Parathyroid adenoma (tissue), 2 donors: ENCODE measurements around the gene PTH.

Experiments
- H2AFZ ChIP-seq: fragments of 300-600 bp; sonication (generic); one replicate; pipeline ENCODE4 v1.7.0; 2017; ENCODE audit warnings: antibody characterized with exemption, mild to moderate bottlenecking
- H3K27ac ChIP-seq: fragments of 300-600 bp; sonication (generic); one replicate; pipeline ENCODE4 v1.7.0; 2017
- H3K27me3 ChIP-seq: fragments of 300-600 bp; sonication (generic); one replicate; pipeline ENCODE4 v1.7.0; 2017; ENCODE audit warnings: low read length; ENCODE audit not compliant: control insufficient read depth, insufficient read depth
- H3K36me3 ChIP-seq: fragments of 300-600 bp; sonication (generic); one replicate; pipeline ENCODE4 v1.7.0; 2017; ENCODE audit warnings: low read length; ENCODE audit not compliant: control insufficient read depth, insufficient read depth
- H3K4me1 ChIP-seq: fragments of 300-600 bp; sonication (generic); one replicate; pipeline ENCODE4 v1.7.0; 2017; ENCODE audit warnings: control low read depth
- H3K4me2 ChIP-seq: fragments of 300-600 bp; sonication (generic); one replicate; pipeline ENCODE4 v1.7.0; 2017; ENCODE audit warnings: low read length
- H3K4me3 ChIP-seq: fragments of 300-600 bp; sonication (generic); one replicate; pipeline ENCODE4 v1.7.0; 2017; ENCODE audit warnings: low read depth, low read length
- H3K79me2 ChIP-seq: fragments of 300-600 bp; sonication (generic); one replicate; pipeline ENCODE4 v1.7.0; 2017; ENCODE audit warnings: control low read depth
- H3K9ac ChIP-seq: fragments of 300-600 bp; sonication (generic); one replicate; pipeline ENCODE4 v1.7.0; 2017; ENCODE audit warnings: mild to moderate bottlenecking
- H3K9me3 ChIP-seq: fragments of 300-600 bp; sonication (generic); one replicate; pipeline ENCODE4 v1.7.0; 2017; ENCODE audit warnings: low read length; ENCODE audit not compliant: control insufficient read depth
- TF ChIP-seq, protein P1 (sequence below): fragments of 300-600 bp; sonication (generic); IDR thresholded peaks from one replicate; pipeline ENCODE4 v1.7.0; 2017; ENCODE audit warnings: antibody characterized with exemption, mild to moderate bottlenecking
- donor health status: primary hyperparathyroidism.

PTH gene

DNA sequence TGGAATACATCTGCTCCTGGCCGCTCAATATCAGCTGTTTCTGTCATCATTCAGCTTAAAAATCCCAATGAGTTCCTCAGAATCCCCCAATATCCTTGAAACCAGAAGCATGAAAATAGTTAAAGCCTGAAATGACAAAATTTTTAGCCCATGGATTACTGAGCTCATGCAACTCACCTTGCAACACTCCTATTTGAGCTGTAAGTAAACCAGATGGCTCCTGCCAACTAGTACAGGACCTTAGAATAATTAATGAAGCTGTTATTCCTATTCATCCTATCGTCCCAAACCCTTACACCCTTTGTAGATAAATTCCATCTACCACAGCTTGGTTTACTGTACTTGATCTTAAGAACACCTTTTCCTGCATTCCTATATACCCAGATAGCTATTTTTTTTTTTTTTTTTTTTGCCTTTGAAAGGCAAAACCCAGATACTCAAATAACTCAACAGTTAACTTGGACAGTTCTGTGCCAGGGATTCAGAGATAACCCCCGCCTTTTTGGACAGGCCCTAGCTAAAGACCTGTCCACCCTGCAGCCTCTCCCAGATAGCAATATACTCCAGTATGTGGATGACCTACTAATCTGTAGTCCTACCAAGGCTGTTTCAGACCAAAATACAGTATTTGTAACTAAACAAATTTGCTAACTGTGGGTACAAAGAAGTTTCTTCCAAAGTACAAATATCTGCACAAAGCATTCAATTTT is 22.6 kb downstream of the PTH start:
- Histone ChIP-seq H3K9ac (no peak overlapping the region), H3K36me3 (no peaks in the 10 kb centered on the region), H3K9me3 (no peaks in the 10 kb centered on the region), H3K27ac (no peak overlapping the region), H3K79me2 (no peaks in the 10 kb centered on the region), H3K4me2 (no peak overlapping the region), H3K4me1 (no peaks in the 10 kb centered on the region), H2AFZ (no peak overlapping the region), H3K27me3 (no peaks in the 10 kb centered on the region), H3K4me3 (no peak overlapping the region)
- TF ChIP-seq, protein P1, sequence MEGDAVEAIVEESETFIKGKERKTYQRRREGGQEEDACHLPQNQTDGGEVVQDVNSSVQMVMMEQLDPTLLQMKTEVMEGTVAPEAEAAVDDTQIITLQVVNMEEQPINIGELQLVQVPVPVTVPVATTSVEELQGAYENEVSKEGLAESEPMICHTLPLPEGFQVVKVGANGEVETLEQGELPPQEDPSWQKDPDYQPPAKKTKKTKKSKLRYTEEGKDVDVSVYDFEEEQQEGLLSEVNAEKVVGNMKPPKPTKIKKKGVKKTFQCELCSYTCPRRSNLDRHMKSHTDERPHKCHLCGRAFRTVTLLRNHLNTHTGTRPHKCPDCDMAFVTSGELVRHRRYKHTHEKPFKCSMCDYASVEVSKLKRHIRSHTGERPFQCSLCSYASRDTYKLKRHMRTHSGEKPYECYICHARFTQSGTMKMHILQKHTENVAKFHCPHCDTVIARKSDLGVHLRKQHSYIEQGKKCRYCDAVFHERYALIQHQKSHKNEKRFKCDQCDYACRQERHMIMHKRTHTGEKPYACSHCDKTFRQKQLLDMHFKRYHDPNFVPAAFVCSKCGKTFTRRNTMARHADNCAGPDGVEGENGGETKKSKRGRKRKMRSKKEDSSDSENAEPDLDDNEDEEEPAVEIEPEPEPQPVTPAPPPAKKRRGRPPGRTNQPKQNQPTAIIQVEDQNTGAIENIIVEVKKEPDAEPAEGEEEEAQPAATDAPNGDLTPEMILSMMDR, result no peak

GRCh38 chr11:13468750-13469149 is 27.0 kb downstream of the PTH start:
- Histone ChIP-seq H3K4me3 (no peak overlapping the region), H3K9me3 (no peaks in the 10 kb centered on the region), H3K4me2 (no peak overlapping the region), H3K79me2 (peaks cover 2% of the 10 kb centered on the region), H3K27me3 (no peaks in the 10 kb centered on the region), H3K36me3 (no peaks in the 10 kb centered on the region), H3K27ac (no peak overlapping the region), H3K9ac (no peak overlapping the region), H3K4me1 (no peaks in the 10 kb centered on the region), H2AFZ (no peak overlapping the region)
- TF ChIP-seq, protein P1, result no peak

DNA sequence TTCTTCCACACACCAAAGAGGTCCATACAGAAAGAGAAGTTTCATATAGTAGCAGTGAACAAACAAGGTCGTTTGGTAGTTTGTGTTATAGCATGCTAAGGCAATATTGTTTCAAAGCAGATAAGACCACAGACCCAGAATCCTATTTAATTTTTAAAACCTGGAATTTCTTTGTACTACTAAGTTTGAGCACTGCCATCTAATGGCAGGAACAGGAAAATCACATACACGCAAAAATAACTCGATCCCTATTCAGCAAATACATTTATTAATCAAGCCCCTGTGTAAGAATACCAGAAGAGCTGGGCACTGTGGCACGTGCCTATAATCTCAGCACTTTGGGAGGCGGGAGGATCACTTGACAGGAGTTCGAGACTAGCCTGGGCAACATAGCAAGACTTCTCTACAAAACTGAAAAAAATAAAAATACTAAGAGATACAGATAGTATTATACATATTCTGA is 29.9 kb downstream of the PTH start:
- H2AFZ ChIP-seq, result no peak overlapping the region
- no peak overlapping the region for H3K9ac ChIP-seq
- no peak overlapping the region for H3K4me3 ChIP-seq
- H3K36me3 ChIP-seq, result no peaks in the 10 kb centered on the region
- H3K27ac ChIP-seq, result no peak overlapping the region
- H3K9me3 ChIP-seq, result no peaks in the 10 kb centered on the region
- H3K4me1 ChIP-seq, result no peaks in the 10 kb centered on the region
- TF ChIP-seq, protein P1, result peak; percentile 47
- peaks cover 6% of the 10 kb centered on the region for H3K79me2 ChIP-seq
- no peak overlapping the region for H3K4me2 ChIP-seq
- H3K27me3 ChIP-seq, result no peaks in the 10 kb centered on the region

GRCh38 chr11:13463779-13464290 is 32.0 kb downstream of the PTH start:
- H3K27me3 ChIP-seq, result no peaks in the 10 kb centered on the region
- H3K9ac ChIP-seq, result no peak overlapping the region
- peak overlapping the region; percentile 79 for H3K27ac ChIP-seq
- peak overlapping the region; percentile 89 for H2AFZ ChIP-seq
- TF ChIP-seq, protein P1, result no peak
- peak overlapping the region; percentile 42 for H3K4me2 ChIP-seq
- H3K36me3 ChIP-seq, result no peaks in the 10 kb centered on the region
- no peaks in the 10 kb centered on the region for H3K4me1 ChIP-seq
- H3K9me3 ChIP-seq, result no peaks in the 10 kb centered on the region
- peaks cover 11% of the 10 kb centered on the region for H3K79me2 ChIP-seq
- H3K4me3 ChIP-seq, result peak overlapping the region; percentile 57
